ENCODE results near the gene LSM14A.

- TF ChIP-seq ZNF133 (CRISPR knock-in tag; IDR thresholded peaks at IDR 0.05) (no peak), RBBP5 (IDR thresholded peaks at IDR 0.05; ENCODE audit: borderline replicate concordance, insufficient read depth, low read length, poor library complexity, severe bottlenecking) (no peak), ZNF830 (CRISPR knock-in tag; IDR thresholded peaks at IDR 0.05) (no peak), MYC (IDR thresholded peaks at IDR 0.05; ENCODE audit: low read depth, low read length) (no peak), MYC (CRISPR knock-in tag; IDR thresholded peaks at IDR 0.05; ENCODE audit: borderline replicate concordance, low read depth) (no peak), SMAD1 (IDR thresholded peaks at IDR 0.05; ENCODE audit: low read depth, low read length, partially characterized antibody) (no peak), EP300 (IDR thresholded peaks at IDR 0.05; ENCODE audit: low read length) (no peak), ZNF274 (IDR thresholded peaks at IDR 0.05; ENCODE audit: borderline replicate concordance, low read depth, low read length) (no peak)
- TF ChIP-seq, protein P1, sequence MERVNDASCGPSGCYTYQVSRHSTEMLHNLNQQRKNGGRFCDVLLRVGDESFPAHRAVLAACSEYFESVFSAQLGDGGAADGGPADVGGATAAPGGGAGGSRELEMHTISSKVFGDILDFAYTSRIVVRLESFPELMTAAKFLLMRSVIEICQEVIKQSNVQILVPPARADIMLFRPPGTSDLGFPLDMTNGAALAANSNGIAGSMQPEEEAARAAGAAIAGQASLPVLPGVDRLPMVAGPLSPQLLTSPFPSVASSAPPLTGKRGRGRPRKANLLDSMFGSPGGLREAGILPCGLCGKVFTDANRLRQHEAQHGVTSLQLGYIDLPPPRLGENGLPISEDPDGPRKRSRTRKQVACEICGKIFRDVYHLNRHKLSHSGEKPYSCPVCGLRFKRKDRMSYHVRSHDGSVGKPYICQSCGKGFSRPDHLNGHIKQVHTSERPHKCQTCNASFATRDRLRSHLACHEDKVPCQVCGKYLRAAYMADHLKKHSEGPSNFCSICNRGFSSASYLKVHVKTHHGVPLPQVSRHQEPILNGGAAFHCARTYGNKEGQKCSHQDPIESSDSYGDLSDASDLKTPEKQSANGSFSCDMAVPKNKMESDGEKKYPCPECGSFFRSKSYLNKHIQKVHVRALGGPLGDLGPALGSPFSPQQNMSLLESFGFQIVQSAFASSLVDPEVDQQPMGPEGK (CRISPR knock-in tag; IDR thresholded peaks at IDR 0.05; ENCODE audit: borderline replicate concordance), result no peak
- TF ChIP-seq, protein P2, sequence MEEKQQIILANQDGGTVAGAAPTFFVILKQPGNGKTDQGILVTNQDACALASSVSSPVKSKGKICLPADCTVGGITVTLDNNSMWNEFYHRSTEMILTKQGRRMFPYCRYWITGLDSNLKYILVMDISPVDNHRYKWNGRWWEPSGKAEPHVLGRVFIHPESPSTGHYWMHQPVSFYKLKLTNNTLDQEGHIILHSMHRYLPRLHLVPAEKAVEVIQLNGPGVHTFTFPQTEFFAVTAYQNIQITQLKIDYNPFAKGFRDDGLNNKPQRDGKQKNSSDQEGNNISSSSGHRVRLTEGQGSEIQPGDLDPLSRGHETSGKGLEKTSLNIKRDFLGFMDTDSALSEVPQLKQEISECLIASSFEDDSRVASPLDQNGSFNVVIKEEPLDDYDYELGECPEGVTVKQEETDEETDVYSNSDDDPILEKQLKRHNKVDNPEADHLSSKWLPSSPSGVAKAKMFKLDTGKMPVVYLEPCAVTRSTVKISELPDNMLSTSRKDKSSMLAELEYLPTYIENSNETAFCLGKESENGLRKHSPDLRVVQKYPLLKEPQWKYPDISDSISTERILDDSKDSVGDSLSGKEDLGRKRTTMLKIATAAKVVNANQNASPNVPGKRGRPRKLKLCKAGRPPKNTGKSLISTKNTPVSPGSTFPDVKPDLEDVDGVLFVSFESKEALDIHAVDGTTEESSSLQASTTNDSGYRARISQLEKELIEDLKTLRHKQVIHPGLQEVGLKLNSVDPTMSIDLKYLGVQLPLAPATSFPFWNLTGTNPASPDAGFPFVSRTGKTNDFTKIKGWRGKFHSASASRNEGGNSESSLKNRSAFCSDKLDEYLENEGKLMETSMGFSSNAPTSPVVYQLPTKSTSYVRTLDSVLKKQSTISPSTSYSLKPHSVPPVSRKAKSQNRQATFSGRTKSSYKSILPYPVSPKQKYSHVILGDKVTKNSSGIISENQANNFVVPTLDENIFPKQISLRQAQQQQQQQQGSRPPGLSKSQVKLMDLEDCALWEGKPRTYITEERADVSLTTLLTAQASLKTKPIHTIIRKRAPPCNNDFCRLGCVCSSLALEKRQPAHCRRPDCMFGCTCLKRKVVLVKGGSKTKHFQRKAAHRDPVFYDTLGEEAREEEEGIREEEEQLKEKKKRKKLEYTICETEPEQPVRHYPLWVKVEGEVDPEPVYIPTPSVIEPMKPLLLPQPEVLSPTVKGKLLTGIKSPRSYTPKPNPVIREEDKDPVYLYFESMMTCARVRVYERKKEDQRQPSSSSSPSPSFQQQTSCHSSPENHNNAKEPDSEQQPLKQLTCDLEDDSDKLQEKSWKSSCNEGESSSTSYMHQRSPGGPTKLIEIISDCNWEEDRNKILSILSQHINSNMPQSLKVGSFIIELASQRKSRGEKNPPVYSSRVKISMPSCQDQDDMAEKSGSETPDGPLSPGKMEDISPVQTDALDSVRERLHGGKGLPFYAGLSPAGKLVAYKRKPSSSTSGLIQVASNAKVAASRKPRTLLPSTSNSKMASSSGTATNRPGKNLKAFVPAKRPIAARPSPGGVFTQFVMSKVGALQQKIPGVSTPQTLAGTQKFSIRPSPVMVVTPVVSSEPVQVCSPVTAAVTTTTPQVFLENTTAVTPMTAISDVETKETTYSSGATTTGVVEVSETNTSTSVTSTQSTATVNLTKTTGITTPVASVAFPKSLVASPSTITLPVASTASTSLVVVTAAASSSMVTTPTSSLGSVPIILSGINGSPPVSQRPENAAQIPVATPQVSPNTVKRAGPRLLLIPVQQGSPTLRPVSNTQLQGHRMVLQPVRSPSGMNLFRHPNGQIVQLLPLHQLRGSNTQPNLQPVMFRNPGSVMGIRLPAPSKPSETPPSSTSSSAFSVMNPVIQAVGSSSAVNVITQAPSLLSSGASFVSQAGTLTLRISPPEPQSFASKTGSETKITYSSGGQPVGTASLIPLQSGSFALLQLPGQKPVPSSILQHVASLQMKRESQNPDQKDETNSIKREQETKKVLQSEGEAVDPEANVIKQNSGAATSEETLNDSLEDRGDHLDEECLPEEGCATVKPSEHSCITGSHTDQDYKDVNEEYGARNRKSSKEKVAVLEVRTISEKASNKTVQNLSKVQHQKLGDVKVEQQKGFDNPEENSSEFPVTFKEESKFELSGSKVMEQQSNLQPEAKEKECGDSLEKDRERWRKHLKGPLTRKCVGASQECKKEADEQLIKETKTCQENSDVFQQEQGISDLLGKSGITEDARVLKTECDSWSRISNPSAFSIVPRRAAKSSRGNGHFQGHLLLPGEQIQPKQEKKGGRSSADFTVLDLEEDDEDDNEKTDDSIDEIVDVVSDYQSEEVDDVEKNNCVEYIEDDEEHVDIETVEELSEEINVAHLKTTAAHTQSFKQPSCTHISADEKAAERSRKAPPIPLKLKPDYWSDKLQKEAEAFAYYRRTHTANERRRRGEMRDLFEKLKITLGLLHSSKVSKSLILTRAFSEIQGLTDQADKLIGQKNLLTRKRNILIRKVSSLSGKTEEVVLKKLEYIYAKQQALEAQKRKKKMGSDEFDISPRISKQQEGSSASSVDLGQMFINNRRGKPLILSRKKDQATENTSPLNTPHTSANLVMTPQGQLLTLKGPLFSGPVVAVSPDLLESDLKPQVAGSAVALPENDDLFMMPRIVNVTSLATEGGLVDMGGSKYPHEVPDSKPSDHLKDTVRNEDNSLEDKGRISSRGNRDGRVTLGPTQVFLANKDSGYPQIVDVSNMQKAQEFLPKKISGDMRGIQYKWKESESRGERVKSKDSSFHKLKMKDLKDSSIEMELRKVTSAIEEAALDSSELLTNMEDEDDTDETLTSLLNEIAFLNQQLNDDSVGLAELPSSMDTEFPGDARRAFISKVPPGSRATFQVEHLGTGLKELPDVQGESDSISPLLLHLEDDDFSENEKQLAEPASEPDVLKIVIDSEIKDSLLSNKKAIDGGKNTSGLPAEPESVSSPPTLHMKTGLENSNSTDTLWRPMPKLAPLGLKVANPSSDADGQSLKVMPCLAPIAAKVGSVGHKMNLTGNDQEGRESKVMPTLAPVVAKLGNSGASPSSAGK (IDR thresholded peaks at IDR 0.05), result no peak
These were observed 42.8 kb downstream of the LSM14A start for GRCh38 chr19:34215006-34215665.

Measured in K562 (cell line).